ENCODE results near the gene KPTN.

GRCh38 chr19:47469363-47469700 lies 14.7 kb downstream of the KPTN start:
- TF ChIP-seq CTCF (IDR thresholded peaks at IDR 0.05) (no peak), POLR2A (IDR thresholded peaks at IDR 0.05) (no peak)

Measured in lower leg skin (tissue), 3 donors.